GM21529 (cell line): ENCODE measurements around the gene KBTBD13.

Source experiments
- ATAC-seq: cut with Tn5 transposase; IDR thresholded peaks from one replicate; pipeline ENCODE4 v1.9.1; 2021; ENCODE audit not compliant: unreplicated experiment

KBTBD13 gene

DNA sequence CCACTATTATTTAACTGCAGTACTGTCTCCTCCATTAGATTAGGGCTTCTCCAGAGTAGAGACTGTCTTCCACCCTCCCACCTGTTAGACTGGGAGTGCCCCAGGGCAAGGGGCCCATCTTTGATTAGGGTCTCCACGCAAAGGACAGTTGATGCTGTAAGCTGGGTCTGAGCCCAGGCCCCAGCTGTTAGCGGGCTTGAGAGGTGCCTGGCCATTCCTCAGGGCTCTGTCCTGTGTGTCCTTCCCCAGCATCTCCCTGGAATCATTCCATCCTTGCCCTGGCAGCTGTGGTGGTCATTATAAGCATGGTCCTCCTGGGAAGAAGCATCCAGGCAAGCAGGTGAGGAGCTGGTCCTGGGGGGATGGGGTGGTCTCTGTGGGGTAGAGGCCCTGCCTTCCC lies 25.3 kb upstream of the KBTBD13 start:
- no peak for ATAC-seq

GRCh38 chr15:65052956-65053355 lies 23.6 kb upstream of the KBTBD13 start:
- no peak for ATAC-seq

- ATAC-seq, result no peak
These were observed 22.0 kb upstream of the KBTBD13 start for GRCh38 chr15:65054333-65055200.

DNA sequence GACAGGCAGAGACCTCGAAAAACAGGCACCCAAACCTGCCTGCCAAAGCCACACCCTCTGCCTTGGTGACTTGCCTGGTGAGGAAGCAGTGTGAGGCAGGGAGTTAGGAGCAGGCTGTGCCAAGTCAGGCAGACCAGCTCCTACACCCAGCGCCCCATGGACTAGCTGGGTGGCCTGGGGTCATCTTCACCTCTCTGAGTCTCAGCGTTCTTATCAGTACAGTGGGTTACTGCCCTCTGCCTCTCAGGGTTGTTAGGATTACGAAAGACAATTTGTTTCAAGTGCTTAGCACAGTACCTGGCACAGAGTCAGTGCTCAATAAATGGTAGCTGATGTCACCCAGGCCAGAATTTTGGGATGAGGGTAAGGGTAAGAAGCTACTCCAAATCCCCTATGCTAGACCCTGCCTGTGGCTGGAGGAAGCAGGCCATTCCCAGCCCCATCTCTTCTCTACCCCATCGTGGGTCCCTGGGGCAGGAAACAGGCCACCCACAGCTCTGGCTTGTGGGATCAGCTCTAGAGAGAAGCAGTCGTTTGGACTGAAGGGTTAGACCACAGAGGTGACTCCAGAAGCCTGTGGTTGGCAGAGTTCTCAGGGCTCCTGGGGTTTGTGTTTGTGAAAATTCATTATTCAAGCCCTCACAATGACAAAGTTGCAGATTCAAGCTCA lies 21.2 kb upstream of the KBTBD13 start:
- ATAC-seq, result no peak

DNA sequence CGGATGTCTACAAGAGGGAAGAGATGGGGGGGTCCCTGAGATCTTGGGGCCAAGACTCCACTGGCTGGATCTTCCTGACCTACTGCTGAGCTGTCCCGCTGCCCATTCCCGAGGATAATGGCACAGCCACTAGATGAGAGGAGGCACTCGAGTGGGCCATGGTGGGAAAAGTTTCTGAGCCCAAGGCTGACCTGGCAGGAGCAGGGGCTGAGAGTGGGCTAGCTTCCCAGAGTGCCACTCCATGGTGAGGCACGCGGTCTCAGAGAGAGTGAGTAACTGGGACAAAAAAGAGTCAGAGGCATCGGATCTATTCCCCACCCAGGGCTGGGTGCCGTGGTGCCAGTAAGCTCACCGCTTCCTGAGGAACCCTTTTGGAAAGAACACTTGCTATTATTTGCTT lies 20.4 kb upstream of the KBTBD13 start:
- no peak for ATAC-seq

GRCh38 chr15:65056868-65057548 lies 19.5 kb upstream of the KBTBD13 start:
- ATAC-seq, result no peak

GRCh38 chr15:65057549-65057940 lies 19.0 kb upstream of the KBTBD13 start:
- no peak for ATAC-seq

DNA sequence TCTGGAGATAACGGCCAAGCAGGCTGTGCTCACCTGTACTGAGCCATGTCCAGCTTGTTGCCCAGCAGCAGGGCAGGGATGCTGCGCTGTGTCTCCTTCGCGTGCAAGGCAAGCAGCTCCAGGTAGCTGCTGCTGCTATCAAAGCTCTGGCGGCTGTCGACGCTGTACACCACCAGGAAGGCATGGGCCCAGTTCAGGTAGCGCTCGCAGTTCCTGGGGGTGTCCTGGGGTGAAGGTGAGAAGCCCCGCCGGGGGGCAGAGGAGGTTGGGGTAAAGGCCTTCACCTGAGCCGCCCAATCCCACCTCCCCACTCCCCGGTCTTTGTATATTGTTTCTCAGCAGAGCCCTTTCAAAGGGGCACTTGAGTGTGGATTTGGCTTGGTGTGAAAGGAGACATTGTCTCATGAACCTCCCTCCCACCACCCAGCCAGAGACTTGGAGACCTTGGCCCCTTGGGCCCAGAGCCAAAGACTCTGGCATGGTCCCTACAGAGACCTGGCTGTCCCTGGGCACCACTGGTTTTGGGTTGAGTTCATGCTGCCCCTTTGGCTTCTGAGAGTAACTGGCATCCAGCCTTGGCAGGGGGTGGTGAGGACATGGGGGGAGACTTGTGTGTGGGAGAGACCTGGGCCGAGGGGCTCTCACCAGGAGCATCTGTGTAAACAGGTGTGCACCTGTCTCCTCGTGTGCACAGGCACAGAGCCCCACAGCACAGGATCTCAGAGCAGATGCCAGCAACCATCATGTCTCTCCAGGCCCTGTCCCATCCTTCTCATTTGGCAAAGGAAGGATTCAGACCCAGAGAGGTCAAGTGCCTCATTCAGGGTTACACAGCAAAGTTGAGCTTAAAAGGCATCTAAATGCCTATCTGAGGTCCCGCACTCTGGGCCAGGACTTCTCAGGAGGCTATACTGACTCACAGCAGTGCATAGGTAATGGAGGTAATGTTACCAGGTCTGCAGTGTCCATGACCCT lies 17.9 kb upstream of the KBTBD13 start:
- no peak for ATAC-seq

- no peak for ATAC-seq
These were observed 17.2 kb upstream of the KBTBD13 start for GRCh38 chr15:65059369-65059750.

DNA sequence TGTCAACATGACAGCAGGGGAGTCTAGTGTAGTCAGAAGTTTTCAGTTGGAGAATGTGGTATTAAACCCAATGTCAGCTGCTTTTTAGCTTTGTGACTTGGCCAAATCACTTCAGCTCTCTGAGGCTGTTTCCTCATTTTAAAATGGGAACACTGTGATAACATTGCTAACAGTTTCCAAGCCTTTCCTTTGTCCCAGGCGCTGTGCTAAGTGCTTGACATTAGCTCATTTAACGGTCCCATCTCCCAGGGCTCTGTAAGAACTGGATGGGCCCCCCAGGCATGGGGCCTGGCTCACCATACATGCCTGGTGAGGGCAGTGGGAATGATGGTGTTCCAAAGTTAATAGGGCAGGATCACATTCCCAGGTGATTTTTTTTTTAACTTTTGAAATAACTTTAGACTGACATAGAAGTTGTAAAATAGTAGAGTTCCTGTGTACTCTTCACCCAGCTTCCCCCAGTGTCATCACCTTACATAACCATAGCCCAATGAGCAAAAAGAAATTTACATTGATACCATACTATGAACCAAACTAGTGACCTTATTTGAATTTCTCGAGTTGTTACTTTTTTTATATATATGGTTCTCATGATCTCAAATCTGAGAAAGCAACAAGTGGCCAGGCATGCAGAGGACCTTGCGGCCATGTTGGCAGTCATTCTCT lies 16.5 kb upstream of the KBTBD13 start:
- no peak for ATAC-seq

GRCh38 chr15:65060641-65061397 lies 15.7 kb upstream of the KBTBD13 start:
- ATAC-seq, result no peak

DNA sequence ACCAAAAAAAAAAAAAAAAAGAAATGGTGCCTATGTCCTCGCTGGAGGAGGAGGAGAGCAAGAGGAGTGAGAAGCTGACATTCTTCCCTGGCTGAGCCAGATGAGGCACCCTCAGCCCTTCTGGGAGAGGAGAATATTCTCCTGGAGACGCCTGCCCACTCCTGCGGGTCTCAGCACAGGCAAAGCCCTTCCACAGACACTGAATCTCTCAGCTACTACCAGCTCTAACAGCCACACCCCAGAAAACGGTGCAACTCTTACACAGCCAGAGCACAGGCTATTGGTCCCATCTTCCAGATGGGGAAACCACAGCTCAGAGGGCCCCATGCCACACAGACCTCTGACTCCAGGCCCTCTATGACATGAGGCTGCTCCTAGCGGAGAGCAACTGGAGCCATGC lies 14.5 kb upstream of the KBTBD13 start:
- ATAC-seq, result no peak

GRCh38 chr15:65062726-65063125 lies 13.8 kb upstream of the KBTBD13 start:
- ATAC-seq, result no peak

- no peak for ATAC-seq
These were observed 10.4 kb upstream of the KBTBD13 start for GRCh38 chr15:65066001-65066634.

GRCh38 chr15:65066635-65067316 lies 9.8 kb upstream of the KBTBD13 start:
- no peak for ATAC-seq

GRCh38 chr15:65067317-65067644 lies 9.3 kb upstream of the KBTBD13 start:
- no peak for ATAC-seq

DNA sequence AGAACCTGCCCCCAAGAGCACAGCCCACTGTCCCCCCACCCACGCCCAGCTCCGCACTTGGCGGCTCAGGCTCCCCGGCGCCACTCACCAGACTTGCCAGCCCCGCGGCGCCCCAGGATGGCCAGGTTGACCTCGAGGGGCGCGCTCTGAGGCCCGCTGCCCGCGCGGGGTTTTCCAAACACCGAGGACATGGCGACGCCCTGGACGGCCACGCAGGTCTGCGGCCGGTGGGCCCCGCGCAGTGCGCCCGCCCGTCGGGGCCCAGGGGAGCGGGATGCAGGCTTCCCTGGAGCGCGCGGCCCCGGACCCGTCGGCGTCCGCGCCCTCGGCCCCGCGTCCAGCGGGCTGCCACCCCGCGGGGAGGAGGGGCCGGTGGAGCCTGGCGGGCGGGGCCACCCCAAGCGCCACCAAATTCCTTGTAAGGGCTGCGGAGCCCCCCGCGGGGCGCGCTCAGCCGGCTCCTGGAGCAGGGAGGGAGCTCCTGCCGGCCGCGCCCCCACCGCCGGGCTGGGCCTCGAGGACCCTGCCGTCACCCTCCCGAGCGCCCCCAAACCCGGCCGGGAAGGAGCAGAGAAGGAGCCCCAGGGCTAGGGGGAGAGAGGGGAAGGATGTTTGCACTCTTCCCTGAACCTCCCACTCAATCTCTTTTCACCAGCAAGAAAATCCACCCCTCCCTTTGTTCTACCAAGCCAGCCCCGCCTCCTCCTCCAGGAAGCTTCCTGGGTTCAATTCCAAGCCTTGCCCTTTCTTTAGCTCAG lies 8.7 kb upstream of the KBTBD13 start, which contains the start of gene RASL12:
RASL12 (minus strand) TSS at position 347 of the 758 bp plus-strand sequence; CDS start at position 191, 156 bp downstream.
- ATAC-seq, result no peak

DNA sequence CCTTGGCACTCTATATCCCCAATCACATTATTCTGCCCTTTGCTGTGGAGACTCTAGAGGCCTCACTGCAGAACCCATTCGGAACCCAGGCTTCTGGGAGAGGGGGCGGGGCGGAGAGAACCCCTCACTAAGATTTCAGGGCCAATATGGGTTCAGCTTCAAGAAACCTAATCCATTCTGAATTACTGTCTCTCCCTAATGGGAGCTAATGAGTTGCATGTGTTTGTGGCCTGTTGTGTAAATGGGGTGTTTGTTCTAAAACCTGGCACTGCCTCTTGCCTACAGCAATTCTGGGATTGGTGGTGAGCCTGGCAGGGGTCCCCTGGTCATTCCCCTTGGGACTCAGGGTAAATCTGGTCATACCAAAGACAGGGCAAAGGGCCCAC lies 8.2 kb upstream of the KBTBD13 start:
- no peak for ATAC-seq
